ENCODE results near the gene OLR1. TPM values are rescaled to one million over a fixed set of nuclear protein-coding genes. Genes with fewer than 3 reads are reported as not detected.

Gene OLR1
- total RNA-seq, 1 experiment from 2014 or later: not detected

DNA sequence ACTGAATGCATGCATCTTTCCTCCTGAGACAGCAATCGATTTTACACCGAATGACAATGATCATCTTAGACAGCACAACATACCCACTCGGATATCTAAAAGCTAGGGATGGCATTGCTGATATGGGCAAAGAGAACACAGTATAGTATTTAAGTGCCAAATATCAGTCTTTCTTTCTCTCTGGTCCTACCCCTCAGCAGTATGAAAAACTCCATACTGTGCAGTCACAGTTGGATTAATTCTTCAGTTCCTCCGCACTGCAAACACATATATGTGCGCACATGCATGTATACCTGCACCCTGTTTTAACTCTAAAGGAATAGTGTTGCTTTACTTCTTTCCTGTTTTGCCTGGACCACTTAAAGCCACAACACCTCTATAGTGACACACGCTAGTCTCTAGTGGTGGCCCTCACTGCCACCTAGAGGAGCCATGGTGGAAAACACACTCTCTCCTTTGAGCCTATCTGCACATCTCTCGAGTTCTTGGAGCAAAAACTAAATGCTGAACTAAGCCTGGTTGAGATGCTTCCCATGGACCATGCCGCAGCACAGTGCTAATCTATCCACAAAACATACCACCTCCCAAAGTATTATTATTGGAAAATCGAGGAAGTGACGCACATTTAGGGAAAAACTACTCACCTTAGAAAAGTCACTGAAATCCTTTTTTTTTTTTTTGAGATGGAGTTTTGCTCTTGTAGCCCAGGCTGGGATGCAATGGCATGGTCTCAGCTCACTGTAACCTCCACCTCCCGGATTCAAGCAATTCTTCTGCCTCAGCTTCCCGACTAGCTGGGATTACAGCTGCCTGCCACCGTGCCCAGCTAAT is 18.8 kb upstream of the OLR1 start:
- H3K36me3 Mint-ChIP-seq: no peaks in the 10 kb centered on the region
- H3K4me3 Mint-ChIP-seq: no peak overlapping the region
- ChIA-PET POLR2A (no interaction called here), CTCF (interaction anchor here (0.9 to 3.2 kb wide), 3 partner anchors 21 to 38 kb away, joined by 3 to 25 read pairs (median 3); no protein-coding TSS in a partner anchor)
- no peaks in the 10 kb centered on the region for H3K9me3 Mint-ChIP-seq
- no peak overlapping the region for H3K27ac Mint-ChIP-seq
- ATAC-seq: peak; percentile 98
- H3K27me3 Mint-ChIP-seq (ENCODE audit: low read depth): peaks cover 4% of the 10 kb centered on the region; the same call in 1 of the 2 replicates
- TF ChIP-seq FOXJ3 (CRISPR knock-in tag; IDR thresholded peaks at IDR 0.05; ENCODE audit: borderline replicate concordance): no peak
- TF ChIP-seq, protein P1, sequence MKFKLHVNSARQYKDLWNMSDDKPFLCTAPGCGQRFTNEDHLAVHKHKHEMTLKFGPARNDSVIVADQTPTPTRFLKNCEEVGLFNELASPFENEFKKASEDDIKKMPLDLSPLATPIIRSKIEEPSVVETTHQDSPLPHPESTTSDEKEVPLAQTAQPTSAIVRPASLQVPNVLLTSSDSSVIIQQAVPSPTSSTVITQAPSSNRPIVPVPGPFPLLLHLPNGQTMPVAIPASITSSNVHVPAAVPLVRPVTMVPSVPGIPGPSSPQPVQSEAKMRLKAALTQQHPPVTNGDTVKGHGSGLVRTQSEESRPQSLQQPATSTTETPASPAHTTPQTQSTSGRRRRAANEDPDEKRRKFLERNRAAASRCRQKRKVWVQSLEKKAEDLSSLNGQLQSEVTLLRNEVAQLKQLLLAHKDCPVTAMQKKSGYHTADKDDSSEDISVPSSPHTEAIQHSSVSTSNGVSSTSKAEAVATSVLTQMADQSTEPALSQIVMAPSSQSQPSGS (CRISPR knock-in tag; IDR thresholded peaks at IDR 0.05; ENCODE audit: borderline replicate concordance, low read depth): no peak
- TF ChIP-seq CTCF (IDR thresholded peaks at IDR 0.05): no peak; the same call in 1 of the 2 replicates
- no peak for TF ChIP-seq PRDM15 (CRISPR knock-in tag; IDR thresholded peaks at IDR 0.05)
- no peak for TF ChIP-seq CBFB (CRISPR knock-in tag; IDR thresholded peaks at IDR 0.05; ENCODE audit: low read depth)
- peaks cover 20% of the 10 kb centered on the region for H3K4me1 Mint-ChIP-seq
- peak; percentile 48 for DNase-seq (ENCODE audit: low spot score)

GRCh38 chr12:10189653-10190052 is 17.7 kb upstream of the OLR1 start:
- CTCF ChIA-PET: interaction anchor here (0.7 to 3.2 kb wide), 3 partner anchors 18 to 37 kb away, joined by 3 to 25 read pairs (median 3); no protein-coding TSS in a partner anchor
- Mint-ChIP-seq H3K4me3 (no peak overlapping the region), H3K9me3 (no peaks in the 10 kb centered on the region), H3K27me3 (ENCODE audit: low read depth) (peaks cover 4% of the 10 kb centered on the region; the same call in 1 of the 2 replicates), H3K27ac (no peak overlapping the region), H3K36me3 (no peaks in the 10 kb centered on the region), H3K4me1 (peaks cover 17% of the 10 kb centered on the region)
- no peak for DNase-seq (ENCODE audit: low spot score)
- ATAC-seq: no peak
- POLR2A ChIA-PET: no interaction called here
- TF ChIP-seq, protein P2, sequence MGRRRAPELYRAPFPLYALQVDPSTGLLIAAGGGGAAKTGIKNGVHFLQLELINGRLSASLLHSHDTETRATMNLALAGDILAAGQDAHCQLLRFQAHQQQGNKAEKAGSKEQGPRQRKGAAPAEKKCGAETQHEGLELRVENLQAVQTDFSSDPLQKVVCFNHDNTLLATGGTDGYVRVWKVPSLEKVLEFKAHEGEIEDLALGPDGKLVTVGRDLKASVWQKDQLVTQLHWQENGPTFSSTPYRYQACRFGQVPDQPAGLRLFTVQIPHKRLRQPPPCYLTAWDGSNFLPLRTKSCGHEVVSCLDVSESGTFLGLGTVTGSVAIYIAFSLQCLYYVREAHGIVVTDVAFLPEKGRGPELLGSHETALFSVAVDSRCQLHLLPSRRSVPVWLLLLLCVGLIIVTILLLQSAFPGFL (CRISPR knock-in tag; IDR thresholded peaks at IDR 0.05; ENCODE audit: borderline replicate concordance): no peak
- TF ChIP-seq SMAD3 (CRISPR knock-in tag; IDR thresholded peaks at IDR 0.05; ENCODE audit: borderline replicate concordance) (no peak), ZBTB21 (CRISPR knock-in tag; IDR thresholded peaks at IDR 0.05; ENCODE audit: borderline replicate concordance) (no peak), NR3C1 (CRISPR knock-in tag; conservative IDR thresholded peaks at IDR 0.05; ENCODE audit: low read depth) (no peak), IRF2 (CRISPR knock-in tag; IDR thresholded peaks at IDR 0.05; ENCODE audit: borderline replicate concordance, low read depth) (no peak), MXD4 (CRISPR knock-in tag; IDR thresholded peaks at IDR 0.05; ENCODE audit: borderline replicate concordance) (no peak), NR2C2 (CRISPR knock-in tag; IDR thresholded peaks at IDR 0.05) (no peak), NFATC4 (CRISPR knock-in tag; IDR thresholded peaks at IDR 0.05) (no peak)
- TF ChIP-seq, protein P3, sequence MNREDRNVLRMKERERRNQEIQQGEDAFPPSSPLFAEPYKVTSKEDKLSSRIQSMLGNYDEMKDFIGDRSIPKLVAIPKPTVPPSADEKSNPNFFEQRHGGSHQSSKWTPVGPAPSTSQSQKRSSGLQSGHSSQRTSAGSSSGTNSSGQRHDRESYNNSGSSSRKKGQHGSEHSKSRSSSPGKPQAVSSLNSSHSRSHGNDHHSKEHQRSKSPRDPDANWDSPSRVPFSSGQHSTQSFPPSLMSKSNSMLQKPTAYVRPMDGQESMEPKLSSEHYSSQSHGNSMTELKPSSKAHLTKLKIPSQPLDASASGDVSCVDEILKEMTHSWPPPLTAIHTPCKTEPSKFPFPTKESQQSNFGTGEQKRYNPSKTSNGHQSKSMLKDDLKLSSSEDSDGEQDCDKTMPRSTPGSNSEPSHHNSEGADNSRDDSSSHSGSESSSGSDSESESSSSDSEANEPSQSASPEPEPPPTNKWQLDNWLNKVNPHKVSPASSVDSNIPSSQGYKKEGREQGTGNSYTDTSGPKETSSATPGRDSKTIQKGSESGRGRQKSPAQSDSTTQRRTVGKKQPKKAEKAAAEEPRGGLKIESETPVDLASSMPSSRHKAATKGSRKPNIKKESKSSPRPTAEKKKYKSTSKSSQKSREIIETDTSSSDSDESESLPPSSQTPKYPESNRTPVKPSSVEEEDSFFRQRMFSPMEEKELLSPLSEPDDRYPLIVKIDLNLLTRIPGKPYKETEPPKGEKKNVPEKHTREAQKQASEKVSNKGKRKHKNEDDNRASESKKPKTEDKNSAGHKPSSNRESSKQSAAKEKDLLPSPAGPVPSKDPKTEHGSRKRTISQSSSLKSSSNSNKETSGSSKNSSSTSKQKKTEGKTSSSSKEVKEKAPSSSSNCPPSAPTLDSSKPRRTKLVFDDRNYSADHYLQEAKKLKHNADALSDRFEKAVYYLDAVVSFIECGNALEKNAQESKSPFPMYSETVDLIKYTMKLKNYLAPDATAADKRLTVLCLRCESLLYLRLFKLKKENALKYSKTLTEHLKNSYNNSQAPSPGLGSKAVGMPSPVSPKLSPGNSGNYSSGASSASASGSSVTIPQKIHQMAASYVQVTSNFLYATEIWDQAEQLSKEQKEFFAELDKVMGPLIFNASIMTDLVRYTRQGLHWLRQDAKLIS (CRISPR knock-in tag; IDR thresholded peaks at IDR 0.05; ENCODE audit: borderline replicate concordance): no peak
- TF ChIP-seq, protein P4, sequence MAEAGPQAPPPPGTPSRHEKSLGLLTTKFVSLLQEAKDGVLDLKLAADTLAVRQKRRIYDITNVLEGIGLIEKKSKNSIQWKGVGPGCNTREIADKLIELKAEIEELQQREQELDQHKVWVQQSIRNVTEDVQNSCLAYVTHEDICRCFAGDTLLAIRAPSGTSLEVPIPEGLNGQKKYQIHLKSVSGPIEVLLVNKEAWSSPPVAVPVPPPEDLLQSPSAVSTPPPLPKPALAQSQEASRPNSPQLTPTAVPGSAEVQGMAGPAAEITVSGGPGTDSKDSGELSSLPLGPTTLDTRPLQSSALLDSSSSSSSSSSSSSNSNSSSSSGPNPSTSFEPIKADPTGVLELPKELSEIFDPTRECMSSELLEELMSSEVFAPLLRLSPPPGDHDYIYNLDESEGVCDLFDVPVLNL (CRISPR knock-in tag; IDR thresholded peaks at IDR 0.05; ENCODE audit: borderline replicate concordance, low read depth): no peak
- TF ChIP-seq, protein P5, sequence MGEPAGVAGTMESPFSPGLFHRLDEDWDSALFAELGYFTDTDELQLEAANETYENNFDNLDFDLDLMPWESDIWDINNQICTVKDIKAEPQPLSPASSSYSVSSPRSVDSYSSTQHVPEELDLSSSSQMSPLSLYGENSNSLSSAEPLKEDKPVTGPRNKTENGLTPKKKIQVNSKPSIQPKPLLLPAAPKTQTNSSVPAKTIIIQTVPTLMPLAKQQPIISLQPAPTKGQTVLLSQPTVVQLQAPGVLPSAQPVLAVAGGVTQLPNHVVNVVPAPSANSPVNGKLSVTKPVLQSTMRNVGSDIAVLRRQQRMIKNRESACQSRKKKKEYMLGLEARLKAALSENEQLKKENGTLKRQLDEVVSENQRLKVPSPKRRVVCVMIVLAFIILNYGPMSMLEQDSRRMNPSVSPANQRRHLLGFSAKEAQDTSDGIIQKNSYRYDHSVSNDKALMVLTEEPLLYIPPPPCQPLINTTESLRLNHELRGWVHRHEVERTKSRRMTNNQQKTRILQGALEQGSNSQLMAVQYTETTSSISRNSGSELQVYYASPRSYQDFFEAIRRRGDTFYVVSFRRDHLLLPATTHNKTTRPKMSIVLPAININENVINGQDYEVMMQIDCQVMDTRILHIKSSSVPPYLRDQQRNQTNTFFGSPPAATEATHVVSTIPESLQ (CRISPR knock-in tag; IDR thresholded peaks at IDR 0.05): no peak
